Left lung (tissue), 10 donors: ENCODE data around the gene PSMA7. TPM values are rescaled to one million over a fixed set of nuclear protein-coding genes. Genes with fewer than 3 reads are reported as not detected.

Source experiments
- ATAC-seq: fragments of 200-7000 bp; cut with Tn5 transposase; one replicate; pipeline ENCODE4 v1.9.1; 2020; ENCODE audit warnings: moderate library complexity
- DNase-seq, 4 donors: peaks; one replicate each; pipeline ENCODE4 v3.0.0-alpha.2; 2013 to 2020
- H3K27ac ChIP-seq, 2 donors: fragments of 200-600 bp; sonication (generic) in 1 of 2; one replicate each; pipeline versions ENCODE4 v1.5.0 to v1.8.0; 2020 to 2021
- H3K27me3 ChIP-seq, 2 donors: fragments of 200-600 bp; sonication (generic) in 1 of 2; one replicate each; pipeline versions ENCODE4 v1.5.0 to v1.8.0; 2020 to 2021
- H3K36me3 ChIP-seq, 2 donors: fragments of 200-600 bp; sonication (generic) in 1 of 2; one replicate each; pipeline versions ENCODE4 v1.5.0 to v1.8.0; 2020 to 2021
- H3K4me1 ChIP-seq, 2 donors: fragments of 200-600 bp; one replicate each; pipeline ENCODE4 v1.8.0; 2021
- H3K4me3 ChIP-seq, 2 donors: fragments of 200-600 bp; sonication (generic) in 1 of 2; one replicate each; pipeline versions ENCODE4 v1.5.0 to v1.8.0; 2020 to 2021; ENCODE audit warnings: mild to moderate bottlenecking in 1 of 2
- H3K9me3 ChIP-seq, 2 donors: fragments of 200-600 bp; sonication (generic) in 1 of 2; one replicate each; pipeline versions ENCODE4 v1.5.0 to v1.8.0; 2020 to 2021
- CTCF ChIP-seq, 2 donors: fragments of 200-600 bp; sonication (generic) in 1 of 2; IDR thresholded peaks; one replicate each; pipeline versions ENCODE4 v1.5.0 to v1.8.0; 2021; ENCODE audit warnings: antibody characterized with exemption in 2 of 2
- intact Hi-C, 2 donors: fragments of 100-400 bp; cut with DNase I; formaldehyde crosslinking; loops; one replicate each; pipeline versions ENCODE4 v1.11.2 to v1.14.2; 2022
- polyA plus RNA-seq, 6 donors: library from polyadenylated mRNA; unstranded; fragments of 120-200 nt; gene quantifications; one replicate each; pipeline ENCODE4 v1.2.1, GENCODE V29; 2013; ENCODE audit not compliant: insufficient read length in 6 of 6
- total RNA-seq, 2 donors: library from RNA; stranded (reverse); fragmentation: NEBNext Ultra II Directional; extraction: Animal tissue kit (Norgen Biotek cat#: 25700); gene quantifications; one replicate each; pipeline ENCODE4 v1.2.1, GENCODE V29; 2021
- donor health status: DM: no; HTN: yes; CAD: no.
- donor health status: DM: no; HTN: no; CAD: no.

PSMA7 gene
- total and polyA plus RNA-seq, 8 donors = 150 to 296 (median 173) TPM

DNA sequence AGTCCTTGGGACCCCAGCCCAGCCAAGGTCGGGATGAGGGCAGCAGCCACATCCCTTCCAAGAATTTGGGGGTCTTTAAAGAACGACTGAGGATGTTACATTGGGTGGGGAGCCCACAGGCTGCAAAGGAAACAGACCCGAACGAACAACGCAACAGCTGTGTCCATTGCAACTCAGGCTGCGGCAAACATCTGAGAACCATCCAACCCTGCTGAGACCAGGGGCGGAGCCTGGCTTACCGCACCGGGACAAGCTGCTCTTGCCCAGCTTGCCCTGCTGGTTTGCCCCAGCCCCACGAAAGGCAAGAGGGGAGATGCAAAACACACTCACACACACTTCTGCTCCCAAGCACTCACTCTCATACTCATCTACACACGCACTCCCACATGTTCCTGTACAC is 56.0 kb downstream of the PSMA7 start:
- DNase-seq = peak in 1 of 4 donors; percentile 13
- Histone ChIP-seq H3K9me3 (no peaks in the 10 kb centered on the region), H3K4me3 (no peak overlapping the region), H3K36me3 (no peaks in the 10 kb centered on the region), H3K4me1 (no peaks in the 10 kb centered on the region), H3K27me3 (peaks cover 0 to 34% of the 10 kb centered on the region in 2 donors), H3K27ac (no peak overlapping the region)
- peak; percentile 56 for ATAC-seq
- intact Hi-C loops = no loop called here
- no peak for TF ChIP-seq CTCF (IDR thresholded peaks at IDR 0.05)

Other genes with a start within 250 kb of the PSMA7 start
- gene TAF4, start 77.5 kb downstream of the PSMA7 start, total RNA-seq = 10 to 100 TPM; 15.2 to 16.1 TPM
- gene TAF4, start 77.5 kb downstream of the PSMA7 start, polyA plus RNA-seq = 10 to 100 TPM; 14.1 to 21.0 (median 18.4) TPM
- 10 to 100 TPM; 36.0 to 36.2 TPM for gene LSM14B, start 20.9 kb downstream of the PSMA7 start, total RNA-seq
- gene LSM14B, start 20.9 kb downstream of the PSMA7 start, polyA plus RNA-seq = 10 to 100 TPM; 57.1 to 62.3 (median 59.9) TPM
- gene SS18L1, start 375 bp upstream of the PSMA7 start, total RNA-seq = 10 to 100 TPM; 14.6 to 14.9 TPM
- 10 to 100 TPM; 21.0 to 30.0 (median 23.6) TPM for gene SS18L1, start 375 bp upstream of the PSMA7 start, polyA plus RNA-seq
- gene MTG2, start 39.6 kb upstream of the PSMA7 start, total RNA-seq = 10 to 100 TPM; 25.5 to 29.6 TPM
- gene MTG2, start 39.6 kb upstream of the PSMA7 start, polyA plus RNA-seq = 10 to 100 TPM; 30.1 to 34.6 (median 31.8) TPM
- gene HRH3, start 76.9 kb upstream of the PSMA7 start, total RNA-seq = not detected
- not detected for gene HRH3, start 76.9 kb upstream of the PSMA7 start, polyA plus RNA-seq
- 10 to 100 TPM; 40.1 to 47.3 TPM for gene OSBPL2, start 95.1 kb upstream of the PSMA7 start, total RNA-seq
- gene OSBPL2, start 95.1 kb upstream of the PSMA7 start, polyA plus RNA-seq = 10 to 100 TPM; 25.6 to 38.0 (median 31.6) TPM
- 10 to 100 TPM; 60.1 to 96.9 TPM for gene ADRM1, start 159.6 kb upstream of the PSMA7 start, total RNA-seq
- gene ADRM1, start 159.6 kb upstream of the PSMA7 start, polyA plus RNA-seq = 10 to 100 TPM; 30.0 to 54.5 (median 41.0) TPM
- gene LAMA5, start 223.9 kb upstream of the PSMA7 start, total RNA-seq = 100 to 1,000 TPM; 222 to 267 TPM
- gene LAMA5, start 223.9 kb upstream of the PSMA7 start, polyA plus RNA-seq = 100 to 1,000 TPM; 123 to 211 (median 139) TPM
- 1,000 to 10,000 TPM; 1,004 to 1,135 TPM for gene RPS21, start 243.7 kb upstream of the PSMA7 start, total RNA-seq
- 1,000 to 10,000 TPM in 3 of 6 donors, 100 to 1,000 TPM in 3; 928 to 1,176 (median 997) TPM for gene RPS21, start 243.7 kb upstream of the PSMA7 start, polyA plus RNA-seq